ENCODE data around the gene ZNRF4. TPM values are rescaled to one million over a fixed set of nuclear protein-coding genes. Genes with fewer than 3 reads are reported as not detected.
"Not testable (repeated sequence)": the region's sequence is repeated elsewhere in the genome, so short reads cannot be mapped to it uniquely, and the experiment has no call there.

Gene ZNRF4
- total RNA-seq (2014; rRNA removed; shearing (Covaris generic)), result not detected in 2 replicates

DNA sequence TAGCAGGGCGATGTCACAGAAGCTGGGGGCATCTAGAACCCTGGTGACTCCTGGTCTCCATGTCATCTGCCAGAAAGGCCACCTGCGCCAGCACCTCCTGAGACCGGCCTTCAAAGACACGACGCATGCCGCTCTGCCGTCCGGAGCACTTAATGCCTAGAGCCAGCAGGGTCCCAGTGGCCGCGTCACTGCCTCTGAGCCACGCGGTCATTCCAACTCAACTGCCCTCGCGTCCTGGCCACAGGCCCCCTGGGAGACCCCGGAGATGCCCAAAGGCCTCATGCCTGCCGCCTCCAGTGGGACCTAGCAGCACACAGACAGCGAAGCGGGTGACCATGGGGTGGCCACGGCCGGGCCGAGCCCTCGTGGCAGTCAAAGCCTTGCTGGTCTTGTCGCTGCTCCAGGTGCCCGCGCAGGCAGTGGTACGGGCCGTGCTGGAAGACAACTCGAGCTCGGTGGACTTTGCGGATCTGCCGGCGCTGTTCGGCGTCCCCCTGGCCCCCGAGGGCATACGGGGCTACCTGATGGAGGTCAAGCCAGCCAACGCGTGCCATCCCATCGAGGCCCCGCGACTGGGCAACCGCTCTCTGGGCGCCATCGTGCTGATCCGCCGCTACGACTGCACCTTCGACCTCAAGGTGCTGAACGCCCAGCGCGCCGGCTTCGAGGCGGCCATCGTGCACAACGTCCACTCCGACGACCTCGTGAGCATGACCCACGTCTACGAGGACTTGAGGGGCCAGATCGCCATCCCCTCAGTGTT is at the start of gene ZNRF4:
Gene ZNRF4, plus strand, starts transcription at position 51 of the 763 bp plus-strand sequence. Its CDS starts 75 bp downstream, at position 126.
- H3K4me3 ChIP-seq (ENCODE audit: insufficient read depth, low read depth, low read length), result no peak within 1 kb of the TSS
- peak; percentile 54 for DNase-seq
- H3K36me3 ChIP-seq (replicated peaks; ENCODE audit: control insufficient read depth, insufficient read depth, low read length), result no peaks in the 10 kb centered on the region
- H3K27me3 ChIP-seq (ENCODE audit: control insufficient read depth, insufficient read depth, low read length), result no peaks in the 10 kb centered on the region

GRCh38 chr19:5406198-5406597 is 49.0 kb upstream of the ZNRF4 start:
- not testable (repeated sequence) for DNase-seq; H3K27me3 ChIP-seq (ENCODE audit: control insufficient read depth, insufficient read depth, low read length); H3K36me3 ChIP-seq (replicated peaks; ENCODE audit: control insufficient read depth, insufficient read depth, low read length); H3K4me3 ChIP-seq (ENCODE audit: insufficient read depth, low read depth, low read length)

GRCh38 chr19:5406816-5407215 is 48.4 kb upstream of the ZNRF4 start:
- Histone ChIP-seq H3K36me3 (replicated peaks; ENCODE audit: control insufficient read depth, insufficient read depth, low read length) (no peaks in the 10 kb centered on the region), H3K4me3 (ENCODE audit: insufficient read depth, low read depth, low read length) (no peak overlapping the region), H3K27me3 (ENCODE audit: control insufficient read depth, insufficient read depth, low read length) (no peaks in the 10 kb centered on the region; the same call in 1 of the 2 replicates)
- no peak for DNase-seq

DNA sequence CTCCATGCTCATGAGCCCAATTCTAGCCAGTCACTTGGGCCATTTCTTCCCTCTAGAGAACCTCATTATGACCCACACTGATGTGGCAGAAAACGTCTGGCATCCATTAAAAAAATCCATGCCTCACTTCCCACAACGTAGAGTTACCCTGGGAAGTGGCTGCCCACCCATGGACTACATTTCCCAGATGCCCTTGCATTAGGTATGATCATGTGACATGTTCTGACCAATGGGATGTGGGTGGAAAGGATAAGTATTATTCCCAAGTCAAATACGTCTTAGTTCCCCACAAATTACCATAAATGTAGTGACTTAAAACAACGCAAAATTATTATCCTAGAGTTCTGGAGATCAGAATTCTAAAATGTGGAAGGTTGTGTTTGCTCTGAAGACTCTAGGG is 47.9 kb upstream of the ZNRF4 start:
- peak; percentile 72 for DNase-seq
- Histone ChIP-seq H3K36me3 (replicated peaks; ENCODE audit: control insufficient read depth, insufficient read depth, low read length) (no peaks in the 10 kb centered on the region), H3K27me3 (ENCODE audit: control insufficient read depth, insufficient read depth, low read length) (no peaks in the 10 kb centered on the region; the same call in 1 of the 2 replicates), H3K4me3 (ENCODE audit: insufficient read depth, low read depth, low read length) (no peak overlapping the region)

GRCh38 chr19:5417495-5418436 is 37.5 kb upstream of the ZNRF4 start:
- no peaks in the 10 kb centered on the region for H3K36me3 ChIP-seq (replicated peaks; ENCODE audit: control insufficient read depth, insufficient read depth, low read length)
- no peak overlapping the region for H3K4me3 ChIP-seq (ENCODE audit: insufficient read depth, low read depth, low read length)
- DNase-seq, result peak; percentile 23
- no peaks in the 10 kb centered on the region for H3K27me3 ChIP-seq (ENCODE audit: control insufficient read depth, insufficient read depth, low read length)

GRCh38 chr19:5418677-5419076 is 36.5 kb upstream of the ZNRF4 start:
- H3K36me3 ChIP-seq (replicated peaks; ENCODE audit: control insufficient read depth, insufficient read depth, low read length), result no peaks in the 10 kb centered on the region
- DNase-seq, result peak; percentile 28

GRCh38 chr19:5420953-5421352 is 34.3 kb upstream of the ZNRF4 start:
- H3K4me3 ChIP-seq (ENCODE audit: insufficient read depth, low read depth, low read length), result no peak overlapping the region
- DNase-seq, result peak; percentile 55
- no peaks in the 10 kb centered on the region; the same call in 1 of the 2 replicates for H3K27me3 ChIP-seq (ENCODE audit: control insufficient read depth, insufficient read depth, low read length)
- no peaks in the 10 kb centered on the region for H3K36me3 ChIP-seq (replicated peaks; ENCODE audit: control insufficient read depth, insufficient read depth, low read length)

More at GRCh38 chr19:5418677-5419076, 36.5 kb upstream of the ZNRF4 start:
- H3K27me3 ChIP-seq (ENCODE audit: control insufficient read depth, insufficient read depth, low read length), result no peaks in the 10 kb centered on the region
- no peak overlapping the region for H3K4me3 ChIP-seq (ENCODE audit: insufficient read depth, low read depth, low read length)

DNA sequence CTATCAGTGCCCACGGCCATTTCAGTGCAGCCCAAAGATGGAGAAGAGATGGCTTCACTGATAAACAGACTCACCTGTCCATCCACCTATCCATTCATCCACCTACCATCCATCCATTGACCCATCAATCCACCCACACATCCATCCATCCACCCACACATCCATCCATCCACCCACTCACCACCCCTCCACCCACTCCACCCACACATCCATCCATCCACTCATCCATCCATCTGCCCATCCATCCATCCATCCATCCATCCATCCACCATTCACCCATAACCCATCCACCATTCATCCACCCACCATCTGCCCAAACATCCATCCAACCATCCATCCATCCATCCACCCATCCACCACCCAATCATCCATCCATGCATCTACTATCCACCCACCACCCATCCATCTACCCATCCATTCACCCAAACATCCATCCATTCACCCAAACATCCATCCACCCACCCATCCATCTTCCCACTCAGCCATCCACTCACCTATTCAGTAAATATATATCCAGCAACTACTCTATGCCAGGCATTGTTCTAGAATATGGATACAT is 31.6 kb upstream of the ZNRF4 start:
- Histone ChIP-seq H3K27me3 (ENCODE audit: control insufficient read depth, insufficient read depth, low read length) (no peaks in the 10 kb centered on the region; the same call in 1 of the 2 replicates), H3K4me3 (ENCODE audit: insufficient read depth, low read depth, low read length) (no peak overlapping the region), H3K36me3 (replicated peaks; ENCODE audit: control insufficient read depth, insufficient read depth, low read length) (no peaks in the 10 kb centered on the region)
- no peak for DNase-seq

GRCh38 chr19:5424192-5424973 is 30.8 kb upstream of the ZNRF4 start:
- Histone ChIP-seq H3K27me3 (ENCODE audit: control insufficient read depth, insufficient read depth, low read length) (no peaks in the 10 kb centered on the region; the same call in 1 of the 2 replicates), H3K4me3 (ENCODE audit: insufficient read depth, low read depth, low read length) (no peak overlapping the region), H3K36me3 (replicated peaks; ENCODE audit: control insufficient read depth, insufficient read depth, low read length) (no peaks in the 10 kb centered on the region)
- peak; percentile 4 for DNase-seq

DNA sequence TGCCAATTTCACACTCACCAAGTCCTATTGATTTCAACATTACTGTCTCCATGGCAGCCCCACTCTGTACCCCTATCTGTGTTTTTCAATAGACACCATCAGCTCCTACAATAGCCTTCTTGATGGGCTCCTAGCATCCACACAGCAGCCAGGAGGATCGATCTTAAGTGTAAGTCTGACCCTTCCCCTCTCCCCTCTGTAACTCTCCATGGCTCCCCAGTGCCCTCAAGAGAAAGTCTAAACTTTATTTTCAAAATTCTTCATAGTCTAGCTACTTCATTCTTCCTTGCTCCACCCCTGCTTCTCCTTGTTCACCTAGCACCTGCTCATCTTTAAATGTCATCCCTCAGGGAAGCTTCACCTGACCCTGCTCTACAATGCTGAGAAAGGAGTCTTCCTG is 30.0 kb upstream of the ZNRF4 start:
- Histone ChIP-seq H3K4me3 (ENCODE audit: insufficient read depth, low read depth, low read length) (no peak overlapping the region), H3K36me3 (replicated peaks; ENCODE audit: control insufficient read depth, insufficient read depth, low read length) (no peaks in the 10 kb centered on the region), H3K27me3 (ENCODE audit: control insufficient read depth, insufficient read depth, low read length) (no peaks in the 10 kb centered on the region; the same call in 1 of the 2 replicates)
- DNase-seq, result peak; percentile 1

GRCh38 chr19:5430237-5430636 is 25.0 kb upstream of the ZNRF4 start:
- peak; percentile 84 for DNase-seq

DNA sequence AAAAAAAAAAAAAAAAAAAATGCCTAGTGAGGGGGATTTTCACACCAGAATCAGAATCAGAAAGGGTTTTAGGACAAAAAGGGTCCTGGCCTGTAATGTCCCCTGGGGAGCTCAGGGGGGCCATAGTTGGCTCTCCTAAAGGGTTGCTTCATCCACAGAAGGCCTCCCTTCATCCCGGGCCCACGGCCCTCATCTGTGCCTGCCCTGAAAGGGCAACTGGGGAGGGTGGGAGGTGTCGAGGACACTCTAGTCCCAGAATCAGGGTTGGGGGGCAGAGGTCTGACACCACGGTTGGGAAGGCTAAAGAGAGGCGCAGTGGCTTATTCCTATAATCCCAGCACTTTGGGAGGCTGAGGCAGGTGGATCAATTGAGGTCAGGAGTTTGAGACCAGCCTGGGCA is 22.5 kb upstream of the ZNRF4 start:
- Histone ChIP-seq H3K36me3 (replicated peaks; ENCODE audit: control insufficient read depth, insufficient read depth, low read length) (no peaks in the 10 kb centered on the region), H3K27me3 (ENCODE audit: control insufficient read depth, insufficient read depth, low read length) (no peaks in the 10 kb centered on the region), H3K4me3 (ENCODE audit: insufficient read depth, low read depth, low read length) (no peak overlapping the region)
- peak; percentile 32 for DNase-seq

More at GRCh38 chr19:5430237-5430636, 25.0 kb upstream of the ZNRF4 start:
- H3K27me3 ChIP-seq (ENCODE audit: control insufficient read depth, insufficient read depth, low read length), result no peaks in the 10 kb centered on the region; the same call in 1 of the 2 replicates
- H3K4me3 ChIP-seq (ENCODE audit: insufficient read depth, low read depth, low read length), result no peak overlapping the region
- no peaks in the 10 kb centered on the region for H3K36me3 ChIP-seq (replicated peaks; ENCODE audit: control insufficient read depth, insufficient read depth, low read length)

DNA sequence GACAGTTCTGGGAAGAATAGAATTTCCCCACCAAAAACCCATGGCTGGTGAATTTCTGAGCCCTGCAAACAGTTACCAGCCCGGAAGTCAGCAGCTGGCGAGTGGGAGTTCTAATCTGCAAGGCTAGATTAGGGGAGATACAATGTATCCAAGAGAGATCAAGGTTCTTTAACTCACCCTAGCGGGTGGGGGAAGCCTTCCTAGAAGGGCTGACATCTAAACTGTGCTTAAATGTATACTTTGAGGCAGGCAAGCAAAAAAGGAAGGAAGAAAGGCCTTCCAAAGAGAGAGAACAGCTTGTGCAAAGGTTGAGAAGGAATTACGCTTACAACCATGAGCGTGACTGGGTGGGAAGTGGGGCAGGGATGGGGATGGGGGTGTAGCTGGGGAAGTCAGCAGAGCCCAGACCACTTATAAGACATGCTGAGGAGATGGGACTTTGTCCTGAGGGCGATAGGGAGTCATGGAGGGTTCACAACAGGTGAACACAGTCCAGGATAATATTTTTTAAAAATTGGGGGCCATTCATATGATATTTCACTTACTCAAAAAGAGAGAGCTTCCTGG is 20.8 kb upstream of the ZNRF4 start:
- H3K27me3 ChIP-seq (ENCODE audit: control insufficient read depth, insufficient read depth, low read length), result no peaks in the 10 kb centered on the region
- peak; percentile 47 for DNase-seq
- H3K36me3 ChIP-seq (replicated peaks; ENCODE audit: control insufficient read depth, insufficient read depth, low read length), result no peaks in the 10 kb centered on the region
- no peak overlapping the region for H3K4me3 ChIP-seq (ENCODE audit: insufficient read depth, low read depth, low read length)

Measured in H7 (cell line).